Stimulated activated CD8-positive, alpha-beta memory T cell treated with anti-CD3 and anti-CD28 coated beads, Interleukin-4, amount 100 ng/mL, for 48 hours (primary cell): ENCODE measurements around the gene LSM14B.
A peak's percentile ranks its signal among the peaks of the same experiment; 100 is the strongest.
"Not testable (repeated sequence)": the region's sequence is repeated elsewhere in the genome, so short reads cannot be mapped to it uniquely, and the experiment has no call there.

Experiments used
- DNase-seq: peaks from one replicate; pipeline ENCODE4 v3.0.0-alpha.2; 2020

LSM14B gene

DNA sequence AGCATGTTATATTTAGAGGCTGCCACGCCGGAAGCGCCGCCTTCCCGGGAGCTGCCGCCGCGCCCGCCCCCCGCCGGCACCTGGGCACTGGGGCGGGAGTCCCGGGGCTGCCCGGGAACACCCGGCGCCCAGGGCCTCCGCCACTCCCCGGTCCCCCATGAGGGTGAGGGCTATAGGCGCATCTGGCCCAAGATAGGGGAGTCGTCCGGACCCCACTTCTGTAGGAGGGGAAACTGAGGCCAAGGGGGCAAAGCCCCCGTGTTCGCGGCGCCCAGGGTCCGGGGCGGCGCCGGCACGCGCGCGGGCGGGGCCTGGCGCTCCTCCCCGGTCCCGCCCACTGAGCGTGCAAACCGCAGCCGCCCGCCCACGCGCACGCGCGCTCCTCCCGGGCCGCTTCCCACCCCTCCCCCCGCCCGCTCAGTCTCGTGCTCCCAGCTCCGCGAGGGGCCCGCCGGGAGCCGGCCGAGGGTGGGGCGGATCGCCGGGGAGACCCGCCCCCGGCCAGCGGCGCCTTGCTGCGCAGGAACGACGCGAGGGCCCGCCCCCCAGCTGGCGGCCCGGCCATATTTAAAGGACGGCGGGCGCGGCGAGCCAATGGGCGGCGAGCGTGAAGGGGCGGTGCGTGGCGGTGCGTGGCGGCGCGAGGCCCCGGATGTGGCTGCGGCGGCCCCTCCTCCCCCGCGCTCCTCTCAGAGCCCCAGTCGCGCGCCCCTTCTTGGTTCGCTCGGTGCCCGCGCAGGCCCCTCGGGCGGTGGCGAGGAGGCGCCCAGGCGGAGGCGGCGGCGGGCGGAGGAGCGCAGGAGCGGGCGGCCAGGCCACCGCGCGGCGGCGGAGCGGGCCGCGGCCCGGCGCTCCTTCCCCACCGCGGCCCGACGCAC, at the start of gene LSM14B:
Gene LSM14B, plus strand, starts transcription at position 700 of the 878 bp plus-strand sequence. CDS start 192 bp downstream, outside the sequence.
- DNase-seq: peak; percentile 98

- DNase-seq: no peak
Observed at GRCh38 chr20:62073323-62073722, 49.0 kb upstream of the LSM14B start.

DNA sequence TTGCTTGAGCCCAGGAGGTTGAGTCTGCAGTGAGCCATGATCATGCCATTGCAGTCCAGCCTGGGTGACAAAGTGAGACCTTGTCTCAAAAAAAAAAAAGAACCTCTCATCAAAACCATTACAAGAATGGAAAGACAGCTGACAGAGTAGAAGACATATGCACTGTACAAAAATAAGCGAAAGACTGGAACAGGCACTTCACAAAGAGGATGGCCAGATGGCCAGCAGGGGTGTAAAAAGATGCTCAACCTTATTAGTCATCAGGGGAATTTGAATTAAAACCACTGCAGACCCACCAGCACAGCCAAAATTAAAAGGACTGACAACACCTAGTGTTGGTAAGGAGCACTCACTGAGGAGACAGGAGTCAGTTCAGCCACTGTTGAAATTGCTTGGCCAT, 43.1 kb upstream of the LSM14B start:
- no peak for DNase-seq

GRCh38 chr20:62080249-62080990, 41.9 kb upstream of the LSM14B start:
- DNase-seq: no peak

- DNase-seq: no peak
Observed at GRCh38 chr20:62083312-62083711, 39.0 kb upstream of the LSM14B start.

- DNase-seq: not testable (repeated sequence)
Observed at GRCh38 chr20:62084224-62084623, 38.1 kb upstream of the LSM14B start.

DNA sequence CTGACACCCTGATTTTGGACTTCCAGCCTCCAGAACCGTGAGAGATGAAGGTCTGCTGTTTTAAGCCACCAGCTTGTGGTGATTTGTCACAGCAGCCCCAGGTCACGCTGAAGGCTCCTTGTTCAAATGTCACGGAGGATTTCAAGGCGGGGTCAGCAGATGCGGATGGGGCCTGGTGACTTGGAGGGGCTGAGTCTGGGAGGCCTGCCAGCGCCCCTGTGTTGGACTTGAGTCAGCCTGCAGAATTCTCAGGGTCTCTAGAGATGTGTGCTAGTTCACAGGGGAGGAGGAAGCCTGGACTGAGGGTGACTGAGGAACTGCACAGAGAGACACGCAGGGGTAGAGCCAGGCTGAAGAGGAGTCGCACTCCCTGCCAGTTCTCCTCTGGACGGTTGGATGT, 37.1 kb upstream of the LSM14B start:
- DNase-seq: no peak

DNA sequence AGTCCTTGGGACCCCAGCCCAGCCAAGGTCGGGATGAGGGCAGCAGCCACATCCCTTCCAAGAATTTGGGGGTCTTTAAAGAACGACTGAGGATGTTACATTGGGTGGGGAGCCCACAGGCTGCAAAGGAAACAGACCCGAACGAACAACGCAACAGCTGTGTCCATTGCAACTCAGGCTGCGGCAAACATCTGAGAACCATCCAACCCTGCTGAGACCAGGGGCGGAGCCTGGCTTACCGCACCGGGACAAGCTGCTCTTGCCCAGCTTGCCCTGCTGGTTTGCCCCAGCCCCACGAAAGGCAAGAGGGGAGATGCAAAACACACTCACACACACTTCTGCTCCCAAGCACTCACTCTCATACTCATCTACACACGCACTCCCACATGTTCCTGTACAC, 35.0 kb upstream of the LSM14B start:
- no peak for DNase-seq

GRCh38 chr20:62087632-62088031, 34.6 kb upstream of the LSM14B start:
- DNase-seq: no peak

DNA sequence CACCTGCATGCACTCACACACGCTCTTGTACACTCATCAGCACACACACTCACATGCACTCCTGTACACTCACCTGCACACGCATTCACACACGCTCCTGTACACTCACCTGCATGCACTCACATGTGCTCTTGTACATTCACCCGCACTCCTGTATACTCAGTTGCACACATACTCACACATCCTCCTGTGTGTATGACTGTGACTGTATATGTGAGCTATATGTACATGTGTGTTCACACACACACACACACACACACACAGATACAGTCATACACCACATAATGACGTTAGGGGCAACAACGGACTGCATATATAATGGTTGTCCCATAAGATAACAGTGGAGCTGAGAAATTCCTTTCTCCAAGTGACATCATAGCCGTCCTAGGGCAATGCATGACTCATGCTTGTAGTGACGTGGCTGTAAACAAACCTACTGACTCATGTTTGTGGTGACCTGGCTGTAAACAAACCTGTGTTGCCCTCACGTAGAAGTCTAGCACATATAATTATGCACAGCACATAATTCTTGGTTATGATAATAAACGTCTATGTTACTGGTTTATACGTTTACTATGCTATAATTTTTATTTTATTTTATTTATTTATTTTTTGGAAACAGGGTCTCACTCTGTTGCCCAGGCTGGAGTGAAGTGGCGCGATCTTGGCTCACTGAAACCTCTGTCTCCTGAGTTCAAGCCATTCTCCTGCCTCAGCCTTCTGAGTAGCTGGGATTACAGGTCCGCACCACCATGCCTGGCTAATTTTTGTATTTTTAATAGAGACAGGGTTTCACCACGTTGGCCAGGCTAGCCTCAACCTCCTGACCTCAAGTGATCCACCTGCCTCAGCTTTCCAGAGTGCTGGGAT, 33.8 kb upstream of the LSM14B start:
- no peak for DNase-seq

DNA sequence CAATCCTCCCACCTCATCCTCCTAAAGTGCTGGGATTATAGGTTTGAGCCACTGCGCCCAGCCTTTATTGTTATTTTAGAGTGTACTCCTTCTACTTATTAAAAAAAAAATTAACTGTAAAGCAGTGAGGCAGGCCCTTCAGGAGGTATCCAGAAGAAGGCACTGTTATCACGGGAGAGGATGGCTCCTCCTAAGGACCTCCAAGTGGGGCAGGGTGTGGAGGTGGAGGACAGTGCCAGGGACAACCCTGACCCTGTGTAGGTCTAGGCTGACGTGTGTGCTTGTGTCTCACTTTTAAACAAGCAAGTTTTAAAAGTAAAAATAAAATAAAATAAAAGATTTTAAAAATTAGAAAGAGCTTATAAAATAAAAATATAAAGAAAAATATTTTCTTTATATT, 32.9 kb upstream of the LSM14B start:
- DNase-seq: no peak

DNA sequence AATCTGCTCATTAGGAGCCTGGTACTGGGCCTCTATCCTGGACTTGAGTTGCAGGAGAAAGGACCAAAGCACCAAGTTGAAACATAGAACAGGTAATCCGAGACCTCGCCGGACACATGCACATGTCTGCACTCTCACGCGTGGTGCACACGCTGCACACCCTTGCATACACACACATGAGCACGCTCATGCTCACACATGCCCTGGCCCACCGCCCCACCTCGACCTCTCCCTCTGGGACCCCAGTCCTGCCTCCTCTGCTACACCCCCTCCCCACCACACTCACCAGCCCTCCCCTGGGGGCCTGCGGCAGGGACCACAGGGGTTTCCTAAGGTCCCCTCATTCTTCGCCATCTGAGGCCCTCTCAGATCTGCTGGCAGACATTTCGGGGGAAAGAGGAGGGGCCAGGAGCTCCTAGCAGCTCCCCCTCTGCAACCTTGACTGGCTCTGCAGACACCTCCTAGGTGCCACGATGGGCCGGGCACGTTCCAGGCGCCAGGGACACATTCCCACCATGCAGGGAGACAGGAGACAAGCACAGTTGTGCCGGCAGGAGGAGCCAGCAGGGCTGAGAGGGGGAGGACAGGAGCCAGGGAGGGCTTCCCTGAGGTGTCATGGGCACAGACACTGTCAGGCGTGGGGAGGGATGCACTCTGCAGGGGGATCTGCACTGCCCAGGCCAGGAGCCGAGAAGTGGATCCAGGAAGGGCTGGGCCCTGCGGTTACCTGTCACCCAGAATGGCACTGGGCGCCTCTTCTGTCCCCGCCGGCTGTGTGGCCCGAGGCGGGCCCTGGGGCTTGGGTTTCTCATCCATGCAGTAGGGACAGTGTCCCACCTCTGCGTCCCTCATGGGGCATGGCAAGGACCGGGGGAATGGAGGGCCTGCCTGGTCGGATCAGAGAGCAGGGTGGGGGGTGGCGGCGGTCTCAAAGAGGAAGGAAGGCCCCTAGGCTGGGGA, 25.6 kb upstream of the LSM14B start:
- no peak for DNase-seq

DNA sequence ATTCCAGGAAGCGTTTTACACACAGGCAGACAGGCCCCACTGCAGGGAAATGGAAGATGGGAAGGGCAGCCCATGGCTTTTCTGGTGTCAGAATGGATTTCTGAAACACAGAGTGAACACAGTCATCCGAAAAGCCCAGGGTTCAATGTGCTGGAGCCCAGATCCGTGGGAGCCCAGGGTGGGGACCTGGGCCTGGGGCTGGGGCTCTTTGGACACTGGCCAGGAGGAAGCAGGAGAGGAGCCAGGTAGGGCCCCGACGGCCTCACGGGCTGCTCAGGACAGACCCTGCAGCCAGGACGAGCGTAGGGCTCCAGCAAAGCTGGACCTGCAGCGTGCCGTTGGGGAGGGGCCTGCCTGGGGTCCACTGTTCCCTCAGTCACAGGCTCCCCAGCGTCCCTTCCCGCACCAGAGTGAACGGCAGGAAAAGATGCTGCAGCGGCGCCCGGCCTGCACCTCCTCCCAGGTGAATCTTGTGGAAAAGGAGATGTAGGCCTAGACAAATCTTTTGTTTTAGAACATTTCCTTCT, 24.3 kb upstream of the LSM14B start:
- no peak for DNase-seq

DNA sequence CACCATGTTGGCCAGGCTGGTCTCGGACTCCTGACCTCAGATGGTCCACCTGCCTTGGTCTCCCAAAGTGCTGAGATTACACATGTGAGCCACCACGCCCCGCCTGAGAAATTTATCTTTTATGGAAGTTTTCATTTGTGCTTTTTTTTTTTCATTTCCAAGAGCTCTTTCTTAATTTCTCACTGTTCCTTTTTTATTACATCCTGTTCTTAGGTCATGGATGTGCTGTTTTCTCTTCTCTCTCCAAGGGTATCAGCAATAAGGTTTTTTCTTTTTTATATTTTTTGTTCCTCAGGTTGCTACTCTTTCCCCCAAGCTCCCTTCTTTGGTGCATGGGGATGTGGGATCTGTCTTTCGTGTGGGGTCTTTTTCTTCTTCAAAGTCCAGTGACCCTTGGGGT, 21.2 kb upstream of the LSM14B start:
- no peak for DNase-seq

- no peak for DNase-seq
Observed at GRCh38 chr20:62103508-62104233, 18.6 kb upstream of the LSM14B start.

- no peak for DNase-seq
Observed at GRCh38 chr20:62104234-62104789, 18.0 kb upstream of the LSM14B start.

- no peak for DNase-seq
Observed at GRCh38 chr20:62104791-62105345, 17.4 kb upstream of the LSM14B start.

- DNase-seq: no peak
Observed at GRCh38 chr20:62105592-62105991, 16.7 kb upstream of the LSM14B start.

DNA sequence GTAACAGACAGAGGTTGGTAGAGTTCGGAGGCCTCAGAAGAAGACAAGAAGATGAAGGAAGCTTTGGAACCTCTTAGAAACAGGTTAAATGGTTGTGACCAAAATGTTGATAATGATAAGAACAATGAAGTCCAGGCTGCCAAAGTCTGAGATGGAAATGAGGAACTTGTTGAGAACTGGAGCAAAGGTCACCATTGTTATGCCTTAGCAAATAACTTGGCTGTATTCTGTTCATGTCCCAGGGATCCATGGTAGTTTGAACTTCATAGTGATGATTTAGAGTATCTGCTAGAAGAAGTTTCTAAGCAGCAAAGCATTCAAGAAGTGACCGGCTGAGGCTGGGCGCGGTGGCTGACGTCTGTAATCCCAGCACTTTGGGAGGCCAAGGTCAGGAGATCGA, 11.1 kb upstream of the LSM14B start:
- no peak for DNase-seq

- DNase-seq: no peak
Observed at GRCh38 chr20:62112368-62112767, 9.9 kb upstream of the LSM14B start.
